Neural progenitor cell (in vitro differentiated cells): ENCODE results near the gene FBRSL1. TPM values are rescaled to one million over a fixed set of nuclear protein-coding genes. Genes with fewer than 3 reads are reported as not detected.

ENCODE experiments used
- DNase-seq: peaks from one replicate; pipeline ENCODE4 v3.0.0-alpha.2; 2016; ENCODE audit warnings: low spot score
- H2AFZ ChIP-seq: fragments of 200-600 bp; sonication (generic); replicated peaks from 2 replicates; pipeline ENCODE4 v1.6.1; 2016; ENCODE audit warnings: antibody characterized with exemption
- H3F3A ChIP-seq: fragments of 200-600 bp; sonication (generic); 2 replicates; pipeline ENCODE4 v1.6.1; 2016; ENCODE audit warnings: antibody characterized with exemption, low read depth
- H3K27ac ChIP-seq: fragments of 200-600 bp; sonication (generic); 2 replicates; pipeline ENCODE4 v1.5.1; 2016; ENCODE audit warnings: mild to moderate bottlenecking
- H3K27me3 ChIP-seq: fragments of 200-600 bp; sonication (generic); 2 replicates; pipeline ENCODE4 v1.6.1; 2016; ENCODE audit warnings: mild to moderate bottlenecking, moderate library complexity
- H3K36me3 ChIP-seq: fragments of 200-600 bp; sonication (generic); 2 replicates; pipeline ENCODE4 v1.5.1; 2016
- H3K4me1 ChIP-seq: fragments of 200-600 bp; sonication (generic); 2 replicates; pipeline ENCODE4 v1.6.1; 2016; ENCODE audit warnings: mixed run types
- H3K4me2 ChIP-seq: fragments of 200-600 bp; sonication (generic); 2 replicates; pipeline ENCODE4 v1.6.1; 2016
- H3K4me3 ChIP-seq: fragments of 200-600 bp; sonication (generic); 2 replicates; pipeline ENCODE4 v1.5.1; 2016
- H3K79me2 ChIP-seq: fragments of 200-600 bp; sonication (generic); 2 replicates; pipeline ENCODE4 v1.6.1; 2016; ENCODE audit warnings: low read depth
- H3K9ac ChIP-seq: fragments of 200-600 bp; sonication (generic); 2 replicates; pipeline ENCODE4 v1.6.1; 2016
- H3K9me3 ChIP-seq: fragments of 200-600 bp; sonication (generic); 2 replicates; pipeline ENCODE4 v1.5.1; 2016; ENCODE audit warnings: low read depth
- H4K20me1 ChIP-seq: fragments of 200-600 bp; sonication (generic); 2 replicates; pipeline ENCODE4 v1.6.1; 2016; ENCODE audit warnings: low read depth
- H3K27ac Mint-ChIP-seq: 3 replicates; pipeline ENCODE4 v1.8.0; 2021; ENCODE audit warnings: mixed read lengths
- H3K27me3 Mint-ChIP-seq: 2 replicates; pipeline ENCODE4 v1.8.0; 2022; ENCODE audit warnings: low read depth, mild to moderate bottlenecking, inconsistent platforms, moderate library complexity, mixed read lengths; ENCODE audit not compliant: insufficient read depth
- H3K36me3 Mint-ChIP-seq: 3 replicates; pipeline ENCODE4 v1.8.0; 2021; ENCODE audit warnings: mixed read lengths
- H3K4me1 Mint-ChIP-seq: 3 replicates; pipeline ENCODE4 v1.8.0; 2021; ENCODE audit warnings: mixed read lengths
- H3K4me3 Mint-ChIP-seq: 3 replicates; pipeline ENCODE4 v1.8.0; 2021; ENCODE audit warnings: mild to moderate bottlenecking, moderate library complexity, mixed read lengths
- H3K9me3 Mint-ChIP-seq: 3 replicates; pipeline ENCODE4 v1.8.0; 2020; ENCODE audit warnings: mixed read lengths
- CTCF ChIP-seq: fragments of 200-600 bp; sonication (generic); IDR thresholded peaks from 2 replicates; pipeline ENCODE4 v1.5.1; 2017; ENCODE audit warnings: antibody characterized with exemption, mild to moderate bottlenecking
- EZH2 ChIP-seq: fragments of 200-600 bp; sonication (generic); IDR thresholded peaks from 2 replicates; pipeline ENCODE4 v1.6.1; 2017; ENCODE audit warnings: antibody characterized with exemption, mild to moderate bottlenecking, moderate library complexity
- EZH2phosphoT487 ChIP-seq: fragments of 200-600 bp; sonication (generic); IDR thresholded peaks from 2 replicates; pipeline ENCODE4 v1.6.1; 2017; ENCODE audit warnings: antibody characterized with exemption
- total RNA-seq: library from RNA; depleted of rRNA; stranded (reverse); fragments of >200 nt; gene quantifications from 2 replicates; pipeline ENCODE4 v1.2.3, GENCODE V29; 2015; ENCODE audit warnings: low replicate concordance

The FBRSL1 gene
- total RNA-seq, 1 donor from 2014 or later = 7.4 TPM

- peaks cover 20% of the 10 kb centered on the region for H3K4me1 Mint-ChIP-seq
Observed at GRCh38 chr12:132467511-132467910, 22.4 kb upstream of the FBRSL1 start.

DNA sequence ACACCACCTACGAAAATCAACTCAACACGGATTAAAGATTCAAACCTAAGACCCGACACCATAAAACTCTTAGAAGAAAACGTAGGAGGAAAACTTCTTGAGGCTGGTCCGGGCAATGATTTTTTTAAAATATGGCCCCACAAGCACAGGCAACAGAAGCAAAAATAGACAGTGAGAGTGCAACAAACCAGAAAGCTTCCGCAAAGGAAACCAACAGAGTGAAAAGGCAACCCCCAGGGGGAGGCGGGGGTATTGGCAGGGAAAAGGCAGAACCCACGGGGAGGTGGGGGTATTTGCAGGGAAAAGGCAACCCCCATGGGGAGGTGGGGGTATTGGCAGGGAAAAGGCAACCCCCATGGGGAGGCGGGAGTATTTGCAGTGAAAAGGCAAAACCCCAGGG, 20.5 kb upstream of the FBRSL1 start:
- peaks cover 1% of the 10 kb centered on the region for H3K36me3 Mint-ChIP-seq
- TF ChIP-seq CTCF (no peak), EZH2 (no peak), EZH2phosphoT487 (no peak)
- Histone ChIP-seq H3K27ac (no peak overlapping the region), H3K36me3 (no peaks in the 10 kb centered on the region), H3F3A (peaks cover 12% of the 10 kb centered on the region), H3K4me2 (no peak overlapping the region), H4K20me1 (no peaks in the 10 kb centered on the region), H3K27me3 (peaks cover 42% of the 10 kb centered on the region), H3K4me1 (peaks cover 14% of the 10 kb centered on the region), H2AFZ (no peak overlapping the region), H3K9ac (no peak overlapping the region), H3K79me2 (no peaks in the 10 kb centered on the region), H3K9me3 (no peaks in the 10 kb centered on the region), H3K4me3 (no peak overlapping the region)
- H3K27ac Mint-ChIP-seq = no peak overlapping the region
- peaks cover 20% of the 10 kb centered on the region for H3K4me1 Mint-ChIP-seq
- peaks cover 9% of the 10 kb centered on the region for H3K27me3 Mint-ChIP-seq
- no peak for DNase-seq
- peaks cover 8% of the 10 kb centered on the region for H3K9me3 Mint-ChIP-seq
- H3K4me3 Mint-ChIP-seq = no peak overlapping the region

More at GRCh38 chr12:132467511-132467910, 22.4 kb upstream of the FBRSL1 start:
- Histone ChIP-seq H3K4me3 (no peak overlapping the region), H3F3A (peaks cover 12% of the 10 kb centered on the region), H3K9ac (no peak overlapping the region), H3K27ac (no peak overlapping the region), H3K4me1 (peaks cover 14% of the 10 kb centered on the region), H3K4me2 (no peak overlapping the region), H2AFZ (no peak overlapping the region), H3K36me3 (no peaks in the 10 kb centered on the region), H3K79me2 (no peaks in the 10 kb centered on the region), H4K20me1 (no peaks in the 10 kb centered on the region), H3K27me3 (peaks cover 49% of the 10 kb centered on the region), H3K9me3 (no peaks in the 10 kb centered on the region)
- no peak for TF ChIP-seq EZH2phosphoT487
- TF ChIP-seq CTCF = no peak
- TF ChIP-seq EZH2 = no peak
- Mint-ChIP-seq H3K27ac (no peak overlapping the region), H3K4me3 (no peak overlapping the region), H3K9me3 (peaks cover 8% of the 10 kb centered on the region), H3K27me3 (peaks cover 9% of the 10 kb centered on the region), H3K36me3 (peaks cover 1% of the 10 kb centered on the region)
- no peak for DNase-seq

DNA sequence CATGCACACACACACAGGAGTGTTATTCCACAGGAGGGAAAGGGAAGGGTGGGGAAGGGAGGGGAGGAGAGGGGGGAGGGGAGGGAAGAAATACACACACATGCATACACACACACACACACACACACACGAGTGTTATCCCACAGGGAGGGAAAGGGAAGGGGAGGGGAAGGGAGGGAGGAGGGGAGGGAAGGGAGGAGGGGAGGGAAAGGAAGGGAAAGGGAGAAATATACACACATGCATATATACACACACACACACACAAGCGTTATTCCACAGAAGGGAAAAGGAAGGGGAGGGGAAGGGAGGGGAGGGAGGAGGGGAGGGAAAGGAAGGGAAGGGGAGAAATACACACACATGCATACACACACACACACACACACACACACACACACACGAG, 19.6 kb upstream of the FBRSL1 start:
- TF ChIP-seq CTCF (no peak), EZH2 (no peak)
- Histone ChIP-seq H3K4me3 (no peak overlapping the region), H3K9ac (no peak overlapping the region), H3K4me1 (peaks cover 11% of the 10 kb centered on the region), H2AFZ (no peak overlapping the region), H3K27ac (no peak overlapping the region), H4K20me1 (no peaks in the 10 kb centered on the region), H3K9me3 (no peaks in the 10 kb centered on the region), H3K79me2 (no peaks in the 10 kb centered on the region), H3F3A (peaks cover 10% of the 10 kb centered on the region), H3K27me3 (peaks cover 42% of the 10 kb centered on the region), H3K4me2 (no peak overlapping the region), H3K36me3 (no peaks in the 10 kb centered on the region)
- DNase-seq = no peak
- Mint-ChIP-seq H3K36me3 (peaks cover 1% of the 10 kb centered on the region), H3K27ac (no peak overlapping the region), H3K9me3 (peaks cover 8% of the 10 kb centered on the region), H3K27me3 (peaks cover 9% of the 10 kb centered on the region), H3K4me1 (peaks cover 17% of the 10 kb centered on the region), H3K4me3 (no peak overlapping the region)
